HG02852 (cell line): ENCODE results near the gene IL5RA.

ENCODE experiments used
- ATAC-seq: cut with Tn5 transposase; IDR thresholded peaks from one replicate; pipeline ENCODE4 v1.9.1; 2021; ENCODE audit warnings: mild to moderate bottlenecking, moderate library complexity; ENCODE audit not compliant: unreplicated experiment

The IL5RA gene

DNA sequence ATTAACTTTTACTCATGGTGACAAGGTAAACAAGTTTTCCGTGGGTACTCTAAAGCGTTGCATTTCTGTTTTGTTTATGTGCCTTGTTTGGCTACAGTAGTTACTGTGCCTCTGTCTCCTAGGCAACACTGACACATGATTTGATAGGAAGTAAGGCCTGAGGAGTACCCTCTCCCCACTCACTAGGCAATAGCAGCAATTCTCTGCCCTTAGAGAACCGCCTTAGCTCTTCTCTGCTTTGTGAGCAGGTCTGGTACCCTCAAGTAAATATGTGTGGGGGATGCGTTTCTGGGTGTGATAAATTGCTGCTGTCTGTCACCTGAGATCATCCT, at the start of gene IL5RA:
Gene IL5RA (minus strand): TSS at position 76 of the 332 bp plus-strand sequence. CDS start 5,390 bp downstream, outside the sequence.
- peak; percentile 45 for ATAC-seq

DNA sequence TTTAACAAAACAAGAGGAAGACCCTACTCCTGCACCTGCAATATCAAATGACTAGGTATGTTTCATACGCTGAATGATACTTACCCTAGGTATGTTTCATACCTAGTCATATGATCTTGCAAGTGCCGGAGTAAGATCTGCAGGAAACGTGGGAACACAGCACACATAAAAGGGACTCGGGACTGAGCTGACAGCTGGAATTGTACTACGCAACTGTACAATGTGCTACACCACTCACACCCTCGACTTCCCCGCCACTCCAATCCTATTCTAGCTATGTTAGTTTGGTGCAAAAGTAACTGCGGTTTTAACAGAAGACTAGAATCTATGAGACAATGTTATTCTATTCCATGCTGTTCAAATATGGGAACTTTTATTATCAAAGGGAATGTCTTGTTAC, 47.3 kb upstream of the IL5RA start:
- no peak for ATAC-seq

DNA sequence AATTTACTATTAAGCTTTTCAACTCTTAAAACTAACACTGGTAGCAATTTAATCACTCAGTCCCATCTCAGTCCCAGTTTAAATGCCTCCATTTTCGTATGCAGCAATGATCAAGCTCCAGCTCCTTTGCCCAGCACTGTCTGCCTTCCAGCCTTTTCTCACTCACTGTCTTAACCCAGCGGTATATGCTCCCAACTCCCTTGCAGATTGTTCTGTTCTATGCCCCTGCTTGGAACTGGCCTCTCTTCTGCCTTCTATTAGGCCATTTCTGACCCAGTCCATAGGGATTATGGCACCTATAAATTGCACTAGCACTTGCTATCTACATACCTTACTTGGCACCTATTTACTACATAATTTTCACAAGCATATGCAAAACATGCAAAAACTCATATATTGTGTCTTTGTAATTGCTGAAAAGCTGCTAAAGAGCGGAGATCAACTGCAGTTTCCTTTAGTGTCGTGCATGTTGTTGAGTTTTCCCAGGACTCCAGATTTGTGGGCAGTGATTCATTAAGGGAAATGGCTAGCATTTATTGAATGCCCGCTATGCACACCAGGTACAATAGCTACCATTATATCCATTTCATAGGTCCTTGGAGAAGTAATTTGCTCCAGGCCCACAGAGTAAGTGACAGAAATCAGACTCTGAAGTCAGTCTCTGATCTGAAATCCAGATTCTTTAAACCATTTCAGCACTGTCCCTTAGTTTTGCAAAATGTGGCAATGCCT, 44.9 kb upstream of the IL5RA start:
- ATAC-seq, result no peak

DNA sequence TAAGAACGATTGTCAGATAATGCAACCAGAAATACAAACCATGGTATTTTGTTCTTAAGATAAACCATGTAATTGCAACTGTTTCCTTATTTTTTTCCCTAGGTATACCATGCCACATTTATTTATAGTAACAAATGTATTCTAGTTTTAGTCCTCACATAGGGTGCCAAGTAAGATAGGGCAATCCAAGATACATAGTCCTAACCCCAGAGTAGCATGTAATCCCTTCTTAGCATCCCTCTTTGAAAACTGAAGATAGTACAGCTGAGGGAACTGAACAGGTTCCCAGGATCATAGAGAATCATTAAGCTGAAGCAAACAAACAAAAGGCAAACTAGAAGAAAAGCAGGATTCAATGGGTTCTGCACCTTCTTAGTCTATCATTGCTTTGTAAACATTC, 41.3 kb upstream of the IL5RA start:
- no peak for ATAC-seq

DNA sequence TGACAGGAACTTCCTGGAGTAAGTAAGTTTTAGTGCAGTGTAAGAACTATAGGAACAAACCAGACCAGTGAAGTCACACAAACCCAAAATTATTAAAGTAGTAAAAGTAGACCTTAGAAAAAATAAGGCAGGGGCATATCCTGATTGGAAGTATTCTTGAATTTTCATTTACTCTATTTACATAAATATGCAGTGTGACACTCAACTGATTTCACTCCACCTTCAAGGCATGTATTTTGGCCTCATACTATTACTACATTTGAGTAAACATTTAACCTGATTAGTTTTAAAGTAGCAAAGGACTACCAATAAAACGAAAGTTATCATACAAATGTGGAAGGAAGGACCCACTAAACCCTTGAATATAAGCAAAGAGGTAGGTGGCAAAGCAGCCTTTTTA, 39.4 kb upstream of the IL5RA start:
- no peak for ATAC-seq

DNA sequence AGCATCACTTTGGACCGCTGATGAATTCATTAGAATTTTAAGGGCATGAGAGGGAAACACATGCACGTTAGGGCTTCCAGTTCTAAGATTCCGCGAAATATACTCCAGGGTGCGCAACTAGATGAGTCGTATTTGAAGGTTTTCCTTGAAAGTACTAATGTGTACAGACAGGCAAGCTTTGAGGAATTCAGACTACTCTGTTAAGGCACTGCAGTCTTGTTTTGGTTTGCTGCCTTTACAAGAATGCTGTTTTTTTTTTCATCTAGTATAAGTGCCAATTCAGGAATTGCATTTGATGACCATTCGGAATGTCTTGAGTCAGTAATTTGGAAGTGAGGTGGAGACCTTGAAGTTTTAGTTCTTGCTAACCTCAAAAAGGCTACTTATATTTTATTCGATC, 35.7 kb upstream of the IL5RA start:
- ATAC-seq, result no peak

DNA sequence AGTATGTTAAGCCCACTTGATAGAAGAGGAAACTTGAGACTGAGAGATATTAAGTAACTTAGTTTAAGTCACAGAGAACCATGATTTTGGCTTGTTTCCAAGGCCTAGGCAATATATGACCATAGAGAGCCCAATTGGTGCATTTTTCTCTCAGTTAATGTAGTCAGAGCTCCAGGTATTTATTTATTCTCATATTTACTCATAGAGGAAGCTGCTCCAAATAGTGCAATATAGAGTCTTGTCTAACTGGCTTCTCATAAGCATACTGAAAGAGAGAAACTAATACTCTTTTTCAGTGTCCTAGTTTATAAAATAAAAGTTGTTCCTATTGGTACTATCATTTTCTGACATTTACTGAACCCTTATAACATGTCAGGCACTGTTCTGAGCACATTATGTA, 31.8 kb upstream of the IL5RA start:
- ATAC-seq, result no peak

DNA sequence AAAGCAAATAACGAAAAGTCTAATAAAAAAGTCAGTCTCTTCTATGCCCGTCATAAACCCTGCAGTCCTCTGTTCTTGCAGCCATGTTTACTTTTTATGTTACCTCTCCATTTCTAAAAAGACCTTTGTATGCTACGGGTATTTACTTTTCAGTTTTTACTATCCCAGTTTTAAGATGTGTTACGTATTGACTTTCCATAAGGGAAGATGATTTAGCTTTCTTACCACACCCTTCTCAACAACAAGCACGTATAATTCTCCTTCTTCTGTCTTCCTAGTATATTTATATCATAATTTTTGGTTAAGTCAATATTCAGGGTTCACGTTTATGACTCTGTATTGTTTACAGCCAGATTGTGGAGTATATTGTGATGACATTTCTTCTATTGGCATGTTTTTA, 27.4 kb upstream of the IL5RA start:
- ATAC-seq, result no peak

GRCh38 chr3:3134750-3135448, 24.7 kb upstream of the IL5RA start:
- no peak for ATAC-seq

- no peak for ATAC-seq
Observed at GRCh38 chr3:3133500-3133899, 23.3 kb upstream of the IL5RA start.

DNA sequence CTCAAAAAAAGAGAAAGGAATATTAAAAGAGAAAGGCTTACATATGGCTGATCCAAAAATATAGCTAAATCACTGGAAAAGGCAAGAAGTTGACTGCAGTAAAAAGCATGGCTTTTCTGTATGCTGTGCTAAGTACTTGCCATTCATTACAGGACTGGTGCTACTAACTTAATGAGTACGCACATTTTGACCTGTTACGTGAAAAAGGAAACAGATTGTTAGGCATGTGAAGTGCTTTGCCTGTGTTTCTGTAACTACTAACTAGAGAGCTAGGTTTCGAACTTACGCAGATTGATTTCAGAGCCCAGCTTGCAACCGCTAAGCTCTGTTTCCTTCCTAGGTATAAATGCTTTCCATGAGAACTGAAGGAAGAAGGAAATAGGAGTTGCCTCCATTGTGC, 19.4 kb upstream of the IL5RA start:
- no peak for ATAC-seq

GRCh38 chr3:3127432-3128010, 17.3 kb upstream of the IL5RA start:
- peak; percentile 20 for ATAC-seq

- ATAC-seq, result peak; percentile 95
Observed at GRCh38 chr3:3126477-3127431, 16.6 kb upstream of the IL5RA start, which contains the start of gene TRNT1. TRNT1 (plus strand) TSS chr3:3126940; CDS start chr3:3129041, 2,101 bp downstream.

- no peak for ATAC-seq
Observed at GRCh38 chr3:3125977-3126376, 15.8 kb upstream of the IL5RA start.

- peak; percentile 61 for ATAC-seq
Observed at GRCh38 chr3:3119393-3119851, 9.2 kb upstream of the IL5RA start.

DNA sequence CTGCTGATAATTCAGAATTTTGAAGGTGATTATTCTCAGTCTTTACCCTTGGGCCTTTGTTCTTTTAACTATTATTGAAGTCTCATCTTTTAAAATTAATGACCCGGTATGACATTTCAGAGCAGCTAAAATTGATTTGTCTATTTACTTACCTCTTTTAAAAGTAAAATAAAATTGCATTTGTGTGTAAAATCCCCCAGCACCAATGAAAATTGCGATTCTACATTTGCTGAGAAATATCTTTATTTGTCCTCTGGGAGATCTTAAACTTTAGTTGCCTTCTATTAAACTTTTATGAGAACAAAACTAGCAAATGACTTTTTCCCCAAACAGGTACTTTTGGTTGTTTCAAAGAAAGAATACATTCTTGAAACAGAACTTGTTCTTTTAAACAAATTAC, 7.5 kb upstream of the IL5RA start:
- no peak for ATAC-seq

- ATAC-seq, result no peak
Observed at GRCh38 chr3:3113042-3113709, 3.0 kb upstream of the IL5RA start.

DNA sequence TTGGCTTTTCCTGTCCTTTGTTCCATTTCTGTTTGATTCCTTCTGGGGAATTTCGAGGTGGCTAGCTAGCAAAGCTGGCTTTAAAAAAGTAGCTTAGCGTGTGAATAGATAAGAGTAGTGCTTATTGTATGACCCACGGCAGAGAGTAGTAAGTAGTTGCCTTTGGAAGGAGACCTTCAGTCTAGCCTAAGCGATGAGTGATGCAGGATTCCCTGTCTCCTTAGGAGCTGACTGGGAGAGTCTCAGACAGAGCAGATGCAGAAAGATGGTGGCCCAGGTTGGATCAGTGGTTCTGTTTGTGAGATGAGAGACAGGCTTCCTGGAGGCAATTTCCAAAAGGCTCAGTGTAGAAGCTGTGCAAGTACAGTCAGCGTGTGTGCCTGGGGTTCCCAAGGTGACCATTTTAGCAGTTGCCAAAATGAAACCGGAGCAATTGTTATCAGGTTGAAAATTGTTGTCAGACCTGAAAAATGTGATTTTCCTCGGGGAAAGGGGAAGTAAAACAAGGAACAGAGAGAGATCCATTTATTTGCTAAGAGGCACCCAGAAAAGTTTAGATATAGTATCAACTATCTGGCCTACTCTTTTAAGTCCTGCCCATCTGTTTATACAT, 681 bp upstream of the IL5RA start:
- peak; percentile 48 for ATAC-seq

GRCh38 chr3:3109407-3110298, 521 bp downstream of the IL5RA start:
- ATAC-seq, result no peak
